22Rv1 (cell line): Measurements from ENCODE around the gene STAC.
"Not testable (repeated sequence)": the region's sequence is repeated elsewhere in the genome, so short reads cannot be mapped to it uniquely, and the experiment has no call there.

Experiments
- H3K27ac ChIP-seq: fragments of 450-650 bp; 2 replicates; pipeline ENCODE4 v1.5.1; 2017
- CTCF ChIP-seq: fragments of 450-650 bp; IDR thresholded peaks from 2 replicates; pipeline ENCODE4 v1.5.1; 2017; ENCODE audit warnings: mild to moderate bottlenecking
- ZFX ChIP-seq: fragments of 450-650 bp; IDR thresholded peaks from 2 replicates; pipeline ENCODE4 v1.6.1; 2017; ENCODE audit warnings: antibody characterized with exemption, borderline replicate concordance

Gene STAC

GRCh38 chr3:36496684-36497633 is 116.7 kb downstream of the STAC start:
- no peak overlapping the region for H3K27ac ChIP-seq
- TF ChIP-seq ZFX (no peak), CTCF (no peak)

GRCh38 chr3:36500053-36500452 is 119.7 kb downstream of the STAC start:
- not testable (repeated sequence) for H3K27ac ChIP-seq

- TF ChIP-seq ZFX = no peak
- TF ChIP-seq CTCF = no peak
- H3K27ac ChIP-seq = no peak overlapping the region
Measured at GRCh38 chr3:36501616-36502015, 121.3 kb downstream of the STAC start.

GRCh38 chr3:36505393-36505792 is 125.1 kb downstream of the STAC start:
- no peak for TF ChIP-seq CTCF
- TF ChIP-seq ZFX = no peak
- no peak overlapping the region for H3K27ac ChIP-seq

- no peak overlapping the region for H3K27ac ChIP-seq
- TF ChIP-seq CTCF (no peak), ZFX (no peak)
Measured at GRCh38 chr3:36511791-36512486, 131.6 kb downstream of the STAC start.

GRCh38 chr3:36512555-36512954 is 132.3 kb downstream of the STAC start:
- TF ChIP-seq ZFX (no peak), CTCF (no peak)
- no peak overlapping the region for H3K27ac ChIP-seq

GRCh38 chr3:36514171-36514570 is 133.9 kb downstream of the STAC start:
- no peak for TF ChIP-seq ZFX
- no peak for TF ChIP-seq CTCF
- no peak overlapping the region for H3K27ac ChIP-seq
